GM21723 (cell line): ENCODE data around the gene APOBEC3A.
A peak's percentile ranks its signal among the peaks of the same experiment; 100 is the strongest.
"Not testable (repeated sequence)": the region's sequence is repeated elsewhere in the genome, so short reads cannot be mapped to it uniquely, and the experiment has no call there.

Experiments used
- ATAC-seq: cut with Tn5 transposase; IDR thresholded peaks from one replicate; pipeline ENCODE4 v1.9.1; 2021; ENCODE audit warnings: mild to moderate bottlenecking, moderate library complexity; ENCODE audit not compliant: unreplicated experiment

APOBEC3A gene

DNA sequence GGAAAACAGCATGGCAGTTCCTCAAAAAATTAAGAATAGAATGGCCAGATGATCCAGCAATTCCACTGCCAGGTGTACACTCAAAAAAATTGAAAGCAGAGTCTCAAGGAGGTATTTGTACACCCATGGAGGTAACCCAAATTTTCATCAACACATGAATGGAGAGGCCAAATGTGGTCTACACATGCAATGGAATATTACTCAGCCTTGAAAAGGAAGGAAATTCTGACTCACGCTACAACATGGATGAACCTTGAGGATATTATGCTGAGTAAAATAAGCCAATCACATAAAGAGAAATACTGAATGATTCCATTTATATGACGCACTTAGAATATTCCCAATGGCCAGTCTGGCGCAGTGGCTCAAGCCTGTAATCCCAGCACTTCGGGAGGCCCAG, 19.9 kb downstream of the APOBEC3A start:
- not testable (repeated sequence) for ATAC-seq

- not testable (repeated sequence) for ATAC-seq
Measured at GRCh38 chr22:38980587-38980986, 23.2 kb downstream of the APOBEC3A start.

DNA sequence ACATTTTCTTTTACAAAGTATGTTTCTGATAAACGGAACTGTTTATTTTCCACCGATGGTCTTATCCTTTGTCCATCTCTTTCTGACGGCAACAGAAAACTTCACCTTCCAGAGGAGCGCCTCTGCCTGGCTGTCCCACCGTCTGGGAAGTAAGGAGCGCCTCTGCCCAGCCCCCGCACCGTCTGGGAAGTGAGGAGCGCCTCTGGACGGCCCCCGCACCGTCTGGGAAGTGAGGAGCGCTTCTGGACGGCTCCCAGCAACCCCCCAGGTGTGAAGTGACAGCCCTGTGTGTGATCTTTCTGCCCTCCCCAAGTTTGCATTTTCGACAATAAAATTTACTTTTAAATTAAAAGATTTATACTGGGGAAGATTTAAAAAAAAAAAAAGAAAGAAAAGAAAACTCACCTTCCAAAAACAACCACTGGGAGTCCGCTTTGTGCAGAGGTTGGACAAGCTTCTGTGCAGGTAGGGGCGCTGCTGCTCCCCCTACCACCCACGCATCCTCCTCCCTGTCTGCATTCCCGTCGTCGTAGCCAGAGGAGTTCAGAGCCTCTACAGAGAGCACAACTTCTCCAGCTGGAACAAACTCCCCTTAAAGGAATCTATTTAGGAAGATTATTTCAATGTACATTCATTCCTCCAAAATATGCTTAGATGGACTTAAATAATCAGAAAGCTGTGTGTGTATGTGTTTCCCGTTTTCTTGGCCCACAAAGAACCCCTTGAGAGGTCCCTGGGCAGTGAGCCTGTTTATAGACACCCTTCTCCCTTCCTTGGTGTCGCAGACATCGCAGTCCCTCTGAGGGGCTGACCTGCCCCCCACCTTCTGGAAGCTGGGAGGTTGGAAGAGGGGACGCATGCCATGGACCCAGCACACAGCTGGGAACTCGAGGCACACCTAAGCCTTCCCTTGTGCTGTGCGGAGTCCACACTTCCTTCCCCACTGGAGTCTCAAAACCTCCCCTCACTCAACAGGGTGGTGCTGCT, 23.9 kb downstream of the APOBEC3A start:
- peak; percentile 7 for ATAC-seq

DNA sequence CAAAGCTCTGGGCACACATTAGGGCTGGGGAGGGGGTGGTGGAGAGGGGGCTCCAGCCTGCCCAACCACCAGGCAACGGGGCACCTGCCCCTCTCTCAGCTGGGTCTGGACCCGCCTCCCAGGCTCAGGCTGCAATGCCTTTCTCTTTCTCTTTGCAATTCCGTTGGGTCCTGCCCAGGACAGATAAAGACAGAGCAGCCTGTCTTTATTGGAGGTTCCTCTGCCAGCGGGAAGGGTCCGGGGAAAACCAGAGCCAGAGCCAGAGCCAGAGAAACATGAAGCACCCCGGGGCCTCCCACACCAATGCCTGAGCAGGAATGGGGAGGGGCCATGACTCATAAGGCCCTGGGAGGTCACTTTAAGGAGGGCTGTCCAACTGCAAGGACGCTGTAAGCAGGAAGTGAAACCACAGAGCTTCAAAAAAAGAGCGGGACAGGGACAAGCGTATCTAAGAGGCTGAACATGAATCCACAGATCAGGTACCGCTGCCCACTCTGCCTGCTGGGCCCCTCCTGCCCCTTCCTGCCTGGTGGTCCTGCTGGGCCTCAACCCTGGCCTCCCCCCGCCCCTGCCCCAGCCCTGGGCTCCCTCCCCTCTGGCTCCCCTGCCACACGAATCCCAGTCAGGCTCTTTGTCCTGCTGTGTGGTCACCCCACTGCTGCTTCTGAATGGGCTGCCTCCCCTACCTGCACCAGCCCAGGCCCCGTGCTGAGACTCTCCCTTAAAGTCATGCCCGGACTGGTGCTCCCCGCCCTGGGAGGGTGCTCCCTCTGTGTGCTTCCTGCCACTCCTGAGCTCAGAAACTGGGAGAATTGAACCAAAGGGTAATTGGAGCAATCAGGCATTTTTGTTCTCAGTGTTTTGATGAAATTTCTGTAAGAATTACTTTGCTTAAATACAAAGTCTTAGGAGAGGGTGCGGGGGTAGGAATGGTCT, 24.9 kb downstream of the APOBEC3A start, which contains the start of gene APOBEC3B:
APOBEC3B (plus strand) TSS at position 356 of the 936 bp plus-strand sequence; CDS start at position 463, 107 bp downstream.
- ATAC-seq: peak; percentile 46

- no peak for ATAC-seq
Measured at GRCh38 chr22:38984224-38984623, 26.8 kb downstream of the APOBEC3A start.

- ATAC-seq: not testable (repeated sequence)
Measured at GRCh38 chr22:38984784-38985757, 27.7 kb downstream of the APOBEC3A start.

DNA sequence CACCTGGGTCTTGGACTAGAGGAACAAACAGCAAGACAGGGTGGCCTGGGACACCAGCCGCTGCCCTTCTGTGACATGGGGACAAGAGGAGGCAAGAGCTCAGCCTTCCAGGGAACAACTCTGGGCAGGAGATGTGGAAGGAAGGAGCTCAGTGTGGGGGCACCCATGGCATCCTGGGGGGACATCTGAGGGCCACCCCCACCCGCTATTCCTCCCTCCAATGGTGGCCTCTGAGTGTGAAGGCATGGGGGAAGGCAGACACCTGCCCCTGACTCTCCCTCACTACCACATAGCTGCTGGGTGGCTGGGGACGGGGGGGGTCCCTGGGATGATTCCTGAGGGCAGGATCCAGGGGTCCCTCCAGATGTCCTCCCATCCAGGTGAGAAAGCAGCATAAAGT, 29.2 kb downstream of the APOBEC3A start:
- no peak for ATAC-seq

GRCh38 chr22:38987171-38987895, 29.9 kb downstream of the APOBEC3A start:
- ATAC-seq: no peak

DNA sequence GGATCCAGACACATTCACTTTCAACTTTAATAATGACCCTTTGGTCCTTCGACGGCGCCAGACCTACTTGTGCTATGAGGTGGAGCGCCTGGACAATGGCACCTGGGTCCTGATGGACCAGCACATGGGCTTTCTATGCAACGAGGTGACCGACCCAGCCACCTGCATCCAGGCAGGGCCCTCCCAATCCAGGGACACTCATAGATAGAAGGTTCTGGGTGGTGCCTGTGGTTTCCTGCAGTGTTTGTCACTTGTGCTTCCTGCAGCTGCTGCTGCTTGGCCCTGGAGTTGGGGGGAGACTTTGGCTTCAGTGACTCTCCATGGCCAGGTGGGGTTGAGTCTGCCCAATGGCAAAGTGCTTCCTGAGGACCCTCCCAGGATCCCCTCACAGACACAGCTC, 32.1 kb downstream of the APOBEC3A start:
- ATAC-seq: no peak

DNA sequence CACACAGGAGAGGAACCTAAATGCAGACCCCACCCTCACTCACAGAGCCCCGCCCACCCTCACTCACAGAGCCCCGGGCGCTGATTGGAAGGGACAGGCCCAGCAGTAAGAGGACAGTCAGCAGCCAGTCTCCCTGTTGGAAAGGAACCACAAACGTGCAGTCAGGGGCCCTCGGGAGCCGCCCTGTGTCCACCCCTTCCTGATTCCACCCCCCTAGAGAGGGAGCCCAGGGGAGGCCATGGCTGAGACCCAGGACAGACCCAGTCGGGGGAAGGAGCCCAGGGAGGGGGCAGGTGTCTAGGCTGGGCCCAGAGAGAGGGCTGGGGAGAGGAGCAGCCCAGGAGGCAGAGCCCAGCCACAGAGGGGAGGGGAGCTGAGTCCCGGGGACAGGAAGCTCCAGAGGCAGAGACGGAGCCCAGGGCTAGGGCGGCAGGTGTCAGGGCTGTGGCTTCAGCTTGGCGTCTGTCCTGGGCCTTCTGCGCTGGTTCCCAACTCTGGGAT, 35.5 kb downstream of the APOBEC3A start:
- ATAC-seq: not testable (repeated sequence)

GRCh38 chr22:38996105-38996504, 38.7 kb downstream of the APOBEC3A start:
- ATAC-seq: no peak

GRCh38 chr22:38997518-38997917, 40.1 kb downstream of the APOBEC3A start:
- ATAC-seq: no peak

DNA sequence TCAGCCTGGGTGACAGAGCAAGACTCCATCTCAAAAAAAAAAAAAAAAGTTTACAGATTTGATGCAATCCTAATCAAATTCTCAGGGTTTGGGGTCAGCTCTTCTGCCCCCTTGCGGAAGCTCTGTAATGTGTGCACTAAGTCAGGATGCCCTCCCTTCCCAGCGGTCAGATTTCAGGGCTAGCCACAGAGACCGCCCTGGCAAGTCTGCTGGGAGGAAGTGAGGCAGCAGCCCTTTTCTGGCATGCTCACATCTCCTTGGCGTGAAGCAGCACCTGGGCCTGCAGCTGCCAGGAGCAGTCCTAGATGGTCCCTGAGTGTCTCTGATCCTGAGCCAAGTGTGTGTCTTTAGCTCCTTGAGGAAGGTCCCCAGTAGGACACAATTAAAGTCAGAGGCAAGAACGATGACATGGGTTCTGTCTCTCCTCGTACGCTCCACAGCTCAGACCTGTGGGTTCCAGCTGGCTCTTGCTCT, 45.8 kb downstream of the APOBEC3A start:
- no peak for ATAC-seq

DNA sequence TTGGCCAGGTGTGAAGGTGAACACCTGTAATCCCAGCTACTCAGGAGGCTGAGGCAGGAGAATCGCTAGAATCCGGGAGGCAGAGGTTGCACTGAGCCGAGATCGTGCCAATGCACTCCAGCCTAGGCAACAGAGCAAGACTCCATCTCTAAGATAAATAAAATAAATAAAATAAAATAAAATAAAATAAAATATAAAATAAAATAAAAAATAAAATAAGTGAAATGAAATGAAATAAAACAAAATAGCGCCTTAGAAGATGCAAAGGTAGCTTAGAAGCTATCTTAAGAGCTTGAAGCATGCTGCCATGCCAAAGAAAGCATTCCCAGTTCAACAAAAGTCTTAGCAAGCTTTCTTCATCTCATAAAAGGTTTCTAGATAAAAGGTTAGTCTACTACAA, 49.8 kb downstream of the APOBEC3A start:
- ATAC-seq: no peak

- ATAC-seq: not testable (repeated sequence)
Measured at GRCh38 chr22:39008271-39008850, 51.0 kb downstream of the APOBEC3A start.

DNA sequence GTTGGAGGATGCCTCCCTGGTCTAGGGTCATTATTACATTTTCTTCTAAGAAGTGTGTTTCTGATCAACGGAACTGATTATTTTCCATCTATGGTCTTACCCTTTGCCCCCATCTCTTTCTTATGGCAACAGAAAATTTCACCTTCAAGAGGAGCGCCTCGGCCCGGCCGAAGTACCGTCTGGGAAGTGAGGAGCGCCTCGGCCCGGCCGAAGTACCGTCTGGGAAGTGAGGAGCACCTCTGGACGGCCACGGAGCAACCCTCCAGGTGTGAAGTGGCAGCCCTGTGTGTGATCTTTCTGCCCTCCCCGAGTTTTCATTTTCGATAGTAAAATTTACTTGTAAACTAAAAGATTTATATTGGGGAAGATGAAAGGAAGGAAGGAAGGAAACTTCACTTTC, 53.5 kb downstream of the APOBEC3A start:
- no peak for ATAC-seq
